COR-L47 (cell line): Measurements from ENCODE around the gene PKN3.

Experiments used
- DNase-seq: peaks from one replicate; lab custom pipeline; 2025; lab: John Stamatoyannopoulos, UW

The PKN3 gene

DNA sequence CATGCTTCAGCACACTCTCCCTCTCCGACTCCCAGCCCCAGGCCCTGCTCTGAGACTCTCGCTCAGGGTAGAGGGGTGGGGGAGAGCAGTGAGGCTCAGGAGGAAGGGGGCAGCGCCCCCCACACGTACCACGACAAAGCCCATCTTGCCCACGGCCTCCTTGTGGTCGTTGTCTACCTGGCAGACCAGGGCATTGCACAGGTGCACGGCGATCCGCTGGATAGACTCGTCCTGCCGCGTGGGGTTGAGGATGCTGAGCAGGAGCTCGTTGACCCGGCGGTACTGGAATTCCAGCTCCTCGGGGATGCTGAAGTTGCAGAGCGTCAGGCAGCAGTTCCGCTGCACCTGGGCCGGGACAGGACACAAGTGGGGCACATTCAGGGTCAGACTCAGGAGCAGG, 40.1 kb downstream of the PKN3 start:
- DNase-seq, result no peak

DNA sequence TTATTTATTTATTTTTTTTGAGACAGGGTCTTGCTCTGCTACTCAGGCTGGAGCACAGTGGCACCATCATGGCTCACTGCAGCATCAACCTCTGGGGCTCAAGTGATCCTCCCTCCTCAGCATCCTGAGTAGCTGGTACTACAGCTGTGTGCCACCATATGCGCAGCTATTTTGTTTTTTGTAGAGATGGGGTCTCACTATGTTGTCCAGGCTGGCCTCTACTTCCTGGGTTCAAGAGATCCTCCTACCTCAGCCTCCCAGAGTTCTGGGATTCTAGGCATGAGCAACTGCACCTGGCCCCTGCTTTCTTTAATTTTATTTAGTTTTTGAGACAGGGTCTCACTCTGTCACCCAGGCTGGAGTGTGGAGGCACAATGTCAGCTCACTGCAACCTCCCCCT, 41.1 kb downstream of the PKN3 start:
- no peak for DNase-seq

DNA sequence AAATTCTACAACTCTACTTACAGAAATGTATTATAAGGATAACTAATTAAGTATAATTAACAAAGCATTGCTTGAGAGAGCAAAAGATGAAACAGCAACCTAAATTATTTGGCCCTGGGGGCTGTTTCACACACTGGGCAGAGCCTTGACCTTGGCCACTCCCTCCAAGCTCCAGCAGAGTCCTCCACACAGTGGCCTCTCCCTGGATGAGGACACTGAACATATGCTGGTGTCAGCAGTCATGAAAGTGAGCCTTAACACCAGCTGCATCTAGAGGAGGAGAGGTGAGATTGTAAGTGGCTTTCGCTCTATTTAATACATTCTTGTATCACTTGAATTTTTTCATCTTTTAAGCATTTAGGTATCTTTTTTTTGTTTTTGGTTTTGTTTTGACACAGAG, 44.9 kb downstream of the PKN3 start:
- DNase-seq, result no peak

DNA sequence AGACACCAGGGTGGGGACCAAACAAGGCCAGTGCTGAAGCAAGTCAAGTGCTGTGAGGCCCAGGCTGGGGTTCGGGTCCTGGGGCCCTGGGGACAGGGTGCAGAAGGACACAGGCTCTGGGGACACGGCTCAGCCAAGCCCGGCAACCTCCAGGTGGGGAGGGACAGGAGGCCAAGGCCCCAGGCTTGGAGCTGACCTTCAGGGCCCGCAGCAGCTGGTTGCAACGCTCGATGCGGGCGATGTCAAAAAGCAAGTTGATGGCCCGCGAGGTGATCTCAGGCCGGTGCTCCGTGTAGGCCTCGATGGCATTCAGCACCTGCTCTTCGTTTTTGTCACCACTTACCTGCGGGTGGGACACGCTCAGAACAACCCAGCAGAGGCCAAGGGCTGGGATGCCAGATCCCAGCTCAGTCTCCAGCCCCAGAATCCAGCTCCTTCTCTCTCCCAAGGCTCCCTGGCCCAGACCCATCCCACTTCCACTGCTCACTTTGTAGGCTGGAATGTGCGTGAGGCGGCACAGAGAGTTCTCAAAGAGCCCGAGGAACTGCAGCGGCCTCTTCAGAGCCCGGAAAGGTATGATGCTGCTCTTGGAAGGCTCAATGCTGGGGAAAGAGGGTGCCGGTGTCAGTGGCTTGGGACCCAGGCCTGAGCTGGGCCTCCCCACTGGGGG, 48.8 kb downstream of the PKN3 start:
- DNase-seq, result no peak

DNA sequence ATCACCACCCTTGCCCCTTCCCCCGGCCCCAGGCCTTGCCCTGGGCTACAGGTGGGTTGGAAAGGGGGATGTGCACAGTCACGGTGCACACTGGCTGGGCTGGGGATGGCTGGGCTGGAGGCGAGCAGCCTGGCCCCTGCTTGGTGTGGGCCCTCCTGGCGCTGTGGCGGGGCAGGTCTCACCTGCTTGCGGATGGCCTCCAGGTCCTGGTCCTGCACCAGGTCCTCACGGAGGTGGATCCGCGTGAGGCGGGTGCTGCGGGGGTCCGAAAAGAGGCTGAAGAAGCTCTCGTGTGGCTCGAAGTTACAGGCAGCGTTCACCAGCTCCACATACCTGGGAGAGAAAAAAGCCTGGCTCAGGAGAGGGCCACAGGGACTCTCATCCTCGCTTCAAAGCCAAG, 51.3 kb downstream of the PKN3 start:
- DNase-seq, result no peak

DNA sequence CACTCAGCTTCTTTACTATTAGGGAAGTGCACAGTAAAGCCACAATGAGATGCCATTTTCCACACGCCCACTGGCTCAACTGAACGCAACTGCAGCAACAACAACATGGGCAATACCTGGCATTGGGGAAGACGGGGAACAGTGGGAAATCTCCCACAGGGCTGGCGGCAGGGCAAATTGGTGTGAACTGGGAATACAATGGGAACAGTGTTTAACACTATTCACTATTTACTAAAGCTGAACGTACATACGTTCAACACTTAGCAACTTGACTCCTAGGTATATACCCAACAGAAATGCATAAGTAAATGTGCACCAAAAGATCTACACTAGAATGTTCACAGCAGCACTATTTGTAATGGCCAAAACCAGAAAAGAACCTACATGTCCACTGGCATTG, 55.3 kb downstream of the PKN3 start:
- DNase-seq, result no peak

DNA sequence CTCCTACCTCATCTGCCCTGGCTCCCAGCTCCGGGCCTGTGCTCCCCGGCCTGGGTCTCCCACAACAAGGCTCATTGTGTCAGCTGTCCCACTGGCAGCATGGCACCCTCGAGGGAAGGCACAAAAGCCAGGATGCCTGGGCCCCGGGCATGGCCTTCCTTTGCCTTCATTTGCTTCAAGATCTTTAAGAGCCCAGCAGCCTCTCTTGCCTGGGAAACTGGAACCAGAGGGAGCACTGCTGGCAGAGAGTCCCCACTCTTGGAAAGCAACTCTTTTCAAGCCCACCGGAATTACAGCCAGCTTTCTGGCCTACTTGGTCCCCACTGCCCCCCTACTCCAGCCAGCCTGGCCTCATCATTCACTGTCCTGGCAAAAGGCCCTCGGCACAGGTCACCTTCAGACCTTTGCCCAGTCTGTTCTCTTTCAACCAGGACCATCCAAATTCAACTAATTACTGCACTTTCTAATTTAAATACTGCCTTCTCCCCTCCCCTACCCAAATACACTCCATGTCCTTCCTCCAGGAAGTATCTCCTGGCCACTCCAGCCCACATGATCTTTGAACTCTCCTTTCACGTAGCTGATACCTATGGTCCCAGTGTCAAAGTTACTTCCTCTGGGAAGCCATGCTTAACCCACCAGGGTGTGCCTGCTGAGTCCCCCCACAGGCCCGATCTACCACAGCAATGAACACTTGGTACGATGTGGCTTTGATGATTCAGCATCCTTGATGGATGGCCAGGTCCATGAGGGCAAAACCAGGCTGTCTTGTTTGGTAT, 60.6 kb downstream of the PKN3 start:
- no peak for DNase-seq

DNA sequence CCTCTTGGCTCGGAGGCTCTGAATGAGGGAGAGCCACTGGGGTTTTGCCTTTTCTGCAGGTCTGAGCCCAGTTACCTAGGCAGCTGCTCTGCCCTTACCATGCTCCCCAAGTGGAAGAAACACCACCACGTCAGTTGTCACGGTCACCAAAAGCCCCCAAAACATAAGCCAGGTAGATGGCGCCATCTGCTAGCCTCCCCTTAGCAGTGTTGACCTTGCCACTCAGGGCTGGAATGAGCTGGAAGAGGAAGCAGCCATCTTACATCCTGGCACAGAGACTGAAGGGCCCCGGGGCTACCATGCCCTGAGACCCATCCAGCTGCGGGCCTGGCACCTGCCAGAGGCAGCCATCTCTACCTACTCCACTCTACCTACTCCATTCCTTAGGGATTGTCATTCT, 62.1 kb downstream of the PKN3 start:
- no peak for DNase-seq

DNA sequence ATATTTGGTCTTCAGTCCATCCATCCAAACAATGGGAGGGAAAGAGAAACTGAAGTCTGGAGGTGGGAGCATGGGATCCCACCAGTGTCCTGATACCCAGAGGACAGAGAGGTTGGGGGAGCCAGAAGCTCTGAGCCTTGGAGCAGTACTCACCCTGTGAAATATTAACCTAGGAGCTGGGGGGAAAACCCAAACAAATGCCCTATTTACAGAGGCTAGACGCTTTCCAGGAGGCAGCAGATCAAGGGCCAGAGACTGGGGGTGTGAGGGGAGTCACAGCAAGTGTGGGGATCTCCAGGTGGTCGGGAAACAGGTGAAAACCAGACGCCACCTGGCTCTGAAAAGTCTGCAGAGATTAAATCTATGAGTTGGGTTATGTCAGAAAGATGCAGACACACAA, 63.2 kb downstream of the PKN3 start:
- DNase-seq, result no peak

DNA sequence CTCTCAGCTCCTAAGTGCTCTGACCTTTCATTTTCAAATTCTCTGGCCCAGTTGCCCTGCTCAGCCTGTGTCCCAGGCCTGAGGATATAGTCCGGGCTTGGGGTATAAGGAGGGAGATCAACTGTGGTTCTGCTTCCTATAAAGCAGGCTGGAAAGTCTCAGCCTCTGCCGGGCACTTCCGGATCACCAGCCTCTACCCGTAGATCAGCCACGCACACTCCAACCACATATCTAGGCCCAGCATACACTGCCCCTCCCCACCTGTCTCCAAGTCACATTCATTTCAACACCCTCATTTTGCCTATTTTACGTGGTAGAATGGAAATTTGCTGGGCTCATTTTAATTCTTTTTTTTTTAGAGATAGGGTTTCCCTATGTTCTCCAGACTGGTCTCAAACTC, 66.3 kb downstream of the PKN3 start:
- no peak for DNase-seq
